SU-DHL-6 (cell line): ENCODE data around the gene ABCD1.
A peak's percentile ranks its signal among the peaks of the same experiment; 100 is the strongest.

Experiments
- H2AFZ ChIP-seq: fragments of 200-600 bp; sonication (generic); 2 replicates; pipeline ENCODE4 v1.6.1; 2014; ENCODE audit warnings: low read depth, mild to moderate bottlenecking, moderate library complexity, mixed read lengths, antibody characterized with exemption, low read length; ENCODE audit not compliant: severe bottlenecking
- H3F3A ChIP-seq: fragments of 200-600 bp; shearing (Covaris generic); 2 replicates; pipeline ENCODE4 v1.6.0; 2016; ENCODE audit warnings: antibody characterized with exemption, mild to moderate bottlenecking; ENCODE audit not compliant: insufficient read depth
- H3K27ac ChIP-seq: fragments of 200-600 bp; sonication (generic); 2 replicates; pipeline ENCODE4 v1.5.1; 2016; ENCODE audit warnings: low read depth, mild to moderate bottlenecking, low read length, moderate library complexity, mixed read lengths
- H3K27me3 ChIP-seq: fragments of 200-600 bp; sonication (generic), shearing (Covaris generic); 2 replicates; pipeline ENCODE4 v1.6.0; 2014; ENCODE audit warnings: mild to moderate bottlenecking, low read length
- H3K36me3 ChIP-seq: fragments of 200-600 bp; sonication (generic); 2 replicates; pipeline ENCODE4 v1.6.1; 2014; ENCODE audit warnings: mild to moderate bottlenecking, low read length, mixed read lengths
- H3K4me2 ChIP-seq: fragments of 300-600, 200-600 bp; shearing (Covaris generic), sonication (generic); 2 replicates; pipeline ENCODE4 v1.6.0; 2014; ENCODE audit warnings: low read length, low read depth, mild to moderate bottlenecking; ENCODE audit not compliant: poor library complexity, severe bottlenecking
- H3K4me3 ChIP-seq: fragments of 200-600 bp; sonication (generic); 2 replicates; pipeline ENCODE4 v1.5.1; 2014; ENCODE audit warnings: antibody characterized with exemption, low read length, mild to moderate bottlenecking, mixed read lengths; ENCODE audit not compliant: insufficient read depth, poor library complexity, severe bottlenecking
- H3K79me2 ChIP-seq: fragments of 200-600 bp; sonication (generic); 2 replicates; pipeline ENCODE4 v1.6.1; 2014; ENCODE audit warnings: mild to moderate bottlenecking, low read length, moderate library complexity; ENCODE audit not compliant: insufficient read depth
- H3K9ac ChIP-seq: fragments of 200-600 bp; sonication (generic); 2 replicates; pipeline ENCODE4 v1.7.0; 2014; ENCODE audit warnings: mild to moderate bottlenecking, low read length
- H3K9me2 ChIP-seq: fragments of 200-600 bp; sonication (generic); replicated peaks from 2 replicates; pipeline ENCODE4 v1.6.1; 2014; ENCODE audit warnings: low read length; ENCODE audit not compliant: insufficient read depth
- H3K9me3 ChIP-seq: fragments of 200-600 bp; sonication (generic); 2 replicates; pipeline ENCODE4 v1.6.1; 2014; ENCODE audit warnings: low read length, mixed read lengths; ENCODE audit not compliant: insufficient read depth
- H4K20me1 ChIP-seq: fragments of 200-600 bp; sonication (generic); 2 replicates; pipeline ENCODE4 v1.6.1; 2014; ENCODE audit warnings: low read depth, mild to moderate bottlenecking, antibody characterized with exemption, low read length, moderate library complexity, mixed read lengths
- CTCF ChIP-seq: fragments of 200-600 bp; sonication (generic); IDR thresholded peaks from one replicate; pipeline ENCODE4 v1.5.1; 2017; ENCODE audit warnings: antibody characterized with exemption, mild to moderate bottlenecking, low read length, moderate library complexity; ENCODE audit not compliant: insufficient read depth, poor library complexity, severe bottlenecking
- EZH2phosphoT487 ChIP-seq: fragments of 200-600 bp; sonication (generic), shearing (Covaris generic); conservative IDR thresholded peaks from 2 replicates; pipeline ENCODE4 v1.6.1; 2018; ENCODE audit warnings: mild to moderate bottlenecking, antibody characterized with exemption, low read length, moderate library complexity, mixed read lengths

ABCD1 gene

GRCh38 chrX:153719238-153719637 is 5.4 kb upstream of the ABCD1 start:
- TF ChIP-seq CTCF (no peak), EZH2phosphoT487 (no peak)
- Histone ChIP-seq H4K20me1 (no peaks in the 10 kb centered on the region), H3K9me3 (no peaks in the 10 kb centered on the region), H3K9ac (no peak overlapping the region), H3K79me2 (peaks cover 19% of the 10 kb centered on the region), H3K27ac (no peak overlapping the region), H3K9me2 (no peaks in the 10 kb centered on the region), H3K27me3 (no peaks in the 10 kb centered on the region), H3K4me3 (no peak overlapping the region), H3F3A (no peaks in the 10 kb centered on the region), H2AFZ (no peak overlapping the region), H3K4me2 (no peak overlapping the region), H3K36me3 (no peaks in the 10 kb centered on the region)

- Histone ChIP-seq H2AFZ (no peak overlapping the region), H3K79me2 (peaks cover 19% of the 10 kb centered on the region), H3K36me3 (no peaks in the 10 kb centered on the region), H3K9me3 (no peaks in the 10 kb centered on the region), H3F3A (no peaks in the 10 kb centered on the region), H4K20me1 (no peaks in the 10 kb centered on the region), H3K4me2 (no peak overlapping the region), H3K4me3 (no peak overlapping the region), H3K9ac (no peak overlapping the region), H3K27me3 (no peaks in the 10 kb centered on the region), H3K9me2 (no peaks in the 10 kb centered on the region), H3K27ac (no peak overlapping the region)
- TF ChIP-seq EZH2phosphoT487 (no peak), CTCF (no peak)
Observed at GRCh38 chrX:153719701-153720100, 5.0 kb upstream of the ABCD1 start.

GRCh38 chrX:153722704-153723350 is 1.8 kb upstream of the ABCD1 start:
- Histone ChIP-seq H3K4me3 (peak overlapping the region; percentile 74), H3K27ac (no peak overlapping the region), H3K4me2 (peak overlapping the region; percentile 65), H3K9me2 (no peaks in the 10 kb centered on the region), H3K36me3 (no peaks in the 10 kb centered on the region), H3K27me3 (no peaks in the 10 kb centered on the region), H3K9ac (peak overlapping the region; percentile 72), H3F3A (no peaks in the 10 kb centered on the region), H2AFZ (no peak overlapping the region), H3K9me3 (no peaks in the 10 kb centered on the region), H3K79me2 (peaks cover 19% of the 10 kb centered on the region), H4K20me1 (no peaks in the 10 kb centered on the region)
- TF ChIP-seq EZH2phosphoT487 (no peak), CTCF (no peak)
